ENCODE data around the gene CDHR2.
A peak's percentile ranks its signal among the peaks of the same experiment; 100 is the strongest.
"Not testable (repeated sequence)": the region's sequence is repeated elsewhere in the genome, so short reads cannot be mapped to it uniquely, and the experiment has no call there.

CDHR2 gene

DNA sequence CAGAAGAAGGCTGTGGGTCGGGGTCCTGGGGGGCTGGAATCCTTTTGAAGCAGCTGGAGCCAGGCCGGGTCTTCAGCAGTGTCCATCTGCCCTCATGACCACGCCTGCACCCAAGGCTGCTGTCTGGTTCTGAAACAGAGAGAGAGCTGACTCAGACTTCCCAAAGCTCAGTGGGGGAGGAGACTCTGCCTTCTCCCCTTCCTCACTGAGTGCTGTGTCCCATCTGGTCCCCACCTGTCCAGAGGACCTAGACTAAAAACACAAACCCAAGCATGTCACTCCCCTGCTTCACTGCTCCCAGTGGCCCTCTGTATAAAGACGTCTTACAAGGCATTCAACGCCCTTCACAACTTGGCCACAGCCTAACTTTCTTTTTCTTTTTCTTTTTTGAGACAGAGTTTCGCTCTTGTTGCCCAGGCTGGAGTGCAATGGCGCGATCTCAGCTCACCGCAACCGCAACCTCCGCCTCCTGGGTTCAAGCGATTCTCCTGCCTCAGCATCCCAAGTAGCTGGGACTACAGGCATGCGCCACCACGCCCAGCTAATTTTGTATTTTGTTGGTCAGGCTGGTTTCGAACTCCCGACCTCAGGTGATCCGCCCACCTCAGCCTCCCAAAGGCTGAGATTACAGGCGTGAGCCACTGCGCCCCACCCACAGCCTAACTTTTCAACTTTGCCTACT, 50.7 kb downstream of the CDHR2 start:
- not testable (repeated sequence) for DNase-seq

DNA sequence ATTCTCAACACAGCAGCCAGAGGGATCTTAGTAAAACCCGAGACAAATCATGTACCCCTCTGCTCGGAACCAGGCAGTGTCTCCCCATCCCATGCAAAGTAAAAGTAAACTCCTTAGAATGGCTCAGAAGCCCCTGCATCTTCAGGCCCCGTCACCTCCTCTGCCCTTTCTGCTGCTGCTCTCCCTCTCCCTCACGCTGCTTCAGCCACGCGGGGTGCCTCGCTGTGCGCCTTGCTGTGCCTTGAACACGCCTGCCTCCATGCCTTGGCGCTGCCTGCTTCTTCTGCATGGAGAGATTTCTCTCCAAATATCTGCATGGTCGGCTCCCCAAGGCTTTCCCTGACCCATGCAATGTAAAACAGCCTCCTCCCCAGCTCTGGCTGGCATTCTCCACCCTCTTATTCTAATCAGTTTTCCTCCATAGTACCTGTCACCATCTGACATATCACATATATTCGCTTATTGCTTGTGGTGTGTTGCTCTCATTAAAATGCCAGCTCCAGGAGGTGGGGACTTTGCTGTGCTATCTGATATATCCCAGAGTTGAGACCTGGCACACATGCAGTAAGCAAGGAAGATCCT, 52.9 kb downstream of the CDHR2 start:
- no peak for DNase-seq

DNA sequence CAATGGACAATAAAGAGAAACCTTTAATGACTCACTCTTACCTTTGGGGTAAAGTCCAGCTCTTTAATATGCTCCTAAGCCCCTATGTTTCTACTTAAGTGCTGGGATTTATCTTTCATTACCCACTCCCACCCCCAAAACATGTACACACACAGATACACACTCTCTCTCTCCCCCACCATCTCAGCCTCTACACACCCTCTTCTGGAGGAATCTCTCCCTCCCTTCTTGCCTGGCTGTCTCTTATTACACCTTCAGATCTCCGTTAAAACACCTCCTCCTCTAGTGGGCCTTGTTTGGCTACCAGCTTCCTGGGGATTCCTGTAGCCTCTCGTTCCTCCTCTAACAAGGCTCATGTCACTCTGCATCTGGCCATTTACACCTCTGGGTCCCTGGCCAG, 53.9 kb downstream of the CDHR2 start:
- no peak for DNase-seq

DNA sequence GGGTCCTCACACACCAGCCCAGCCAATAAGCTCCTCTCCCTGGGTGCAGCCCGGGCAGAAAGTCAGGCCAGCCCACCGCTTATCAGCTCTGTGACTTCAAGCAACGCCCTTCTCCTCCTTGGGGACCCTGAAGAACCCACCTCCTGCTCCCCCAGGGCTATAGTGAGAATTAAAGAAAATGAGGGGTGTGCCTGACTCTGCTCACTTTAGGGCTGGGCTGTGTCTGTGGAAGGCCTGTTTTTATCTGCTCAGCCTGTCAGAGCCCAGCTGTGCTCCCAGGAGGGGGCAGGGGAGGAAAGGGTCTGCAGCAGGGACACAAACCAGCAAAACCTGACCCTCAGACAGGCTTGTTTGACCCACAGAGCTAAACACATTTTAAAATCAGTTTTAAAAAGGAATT, 56.9 kb downstream of the CDHR2 start:
- no peak for DNase-seq

DNA sequence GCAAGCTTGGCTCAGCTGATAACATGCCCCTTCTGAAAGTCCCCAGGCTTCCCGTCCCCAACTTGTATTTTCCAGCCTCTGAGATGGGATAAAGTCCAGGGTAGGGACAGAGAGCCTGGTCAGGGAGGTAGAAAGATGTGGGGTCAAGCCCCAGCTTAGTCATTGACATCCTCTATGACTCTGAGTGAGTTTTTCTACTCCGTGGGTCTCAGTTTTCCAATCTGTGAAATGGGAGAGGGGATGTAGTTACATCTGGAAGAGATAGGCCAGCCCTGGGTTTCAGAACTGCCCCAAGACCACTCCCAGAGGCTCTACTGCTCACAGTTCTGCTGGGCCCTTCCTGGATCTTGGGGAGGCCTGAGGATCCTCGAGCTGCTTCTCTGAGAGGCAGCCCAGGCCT, 57.7 kb downstream of the CDHR2 start:
- no peak for DNase-seq

DNA sequence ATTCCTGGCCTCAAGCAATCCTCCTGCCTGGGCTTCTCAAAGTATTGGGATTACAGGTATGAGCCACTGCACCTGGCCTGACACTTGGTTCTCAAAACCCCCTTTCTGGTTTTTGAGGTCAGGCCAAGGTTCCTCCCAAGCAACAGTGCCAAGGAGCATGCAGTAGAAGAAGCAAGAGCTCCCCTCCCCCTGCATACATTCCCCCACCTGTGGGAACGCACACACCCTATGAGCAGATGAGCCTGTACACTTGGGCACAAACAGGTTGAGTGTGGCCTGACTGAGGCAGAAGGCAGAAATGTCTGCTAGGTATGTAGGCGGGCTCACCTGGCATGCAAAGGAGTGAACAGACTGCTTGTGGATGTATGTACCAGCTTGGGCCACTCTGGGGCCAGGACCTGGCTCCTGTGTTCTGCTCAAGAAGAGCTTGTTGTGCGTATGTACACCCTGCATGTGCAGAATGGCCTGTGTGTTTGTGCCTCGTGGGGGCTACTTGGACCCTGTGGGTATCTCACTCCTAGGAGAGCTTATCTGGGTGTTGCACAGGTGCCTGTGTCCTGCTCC, 59.1 kb downstream of the CDHR2 start:
- DNase-seq, result no peak

DNA sequence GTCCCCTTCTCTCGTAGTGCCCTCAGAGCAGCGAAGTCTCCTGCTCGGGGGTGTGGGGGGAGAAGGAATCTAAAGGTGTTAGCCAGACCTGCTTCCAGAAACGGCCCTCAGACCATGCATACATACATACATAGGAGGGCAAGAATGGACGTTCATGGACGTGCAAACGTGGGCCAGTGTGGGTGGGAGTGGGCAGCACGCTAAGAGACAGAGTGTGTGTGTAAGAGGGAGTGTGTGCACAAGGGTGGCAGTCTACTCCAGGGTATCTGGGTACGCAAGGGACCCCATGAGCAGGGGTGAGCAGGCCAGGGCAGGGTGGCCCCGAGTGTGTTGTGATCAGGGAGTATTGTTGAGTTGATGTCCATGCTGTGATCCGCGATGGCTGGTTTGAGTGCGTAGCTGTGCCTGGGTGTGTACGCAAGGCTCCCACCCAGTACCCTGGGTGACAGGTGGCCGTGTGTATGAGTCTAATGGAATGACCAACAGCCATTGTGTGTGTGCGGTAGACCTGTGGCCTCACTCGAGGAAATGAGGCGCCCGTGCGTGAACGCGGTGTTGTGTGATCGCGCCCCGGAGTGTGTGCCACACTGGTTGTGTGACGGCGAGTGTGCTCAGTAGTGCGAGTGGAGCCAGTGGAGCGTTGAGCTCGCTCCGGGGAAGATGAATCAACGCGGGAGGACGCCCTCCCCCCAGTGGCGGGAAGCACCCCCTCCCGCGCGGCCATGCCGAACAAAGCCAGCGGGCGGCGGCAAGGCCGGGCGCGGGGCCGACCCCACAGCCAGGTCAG, 60.0 kb downstream of the CDHR2 start:
- peak; percentile 18 for DNase-seq

DNA sequence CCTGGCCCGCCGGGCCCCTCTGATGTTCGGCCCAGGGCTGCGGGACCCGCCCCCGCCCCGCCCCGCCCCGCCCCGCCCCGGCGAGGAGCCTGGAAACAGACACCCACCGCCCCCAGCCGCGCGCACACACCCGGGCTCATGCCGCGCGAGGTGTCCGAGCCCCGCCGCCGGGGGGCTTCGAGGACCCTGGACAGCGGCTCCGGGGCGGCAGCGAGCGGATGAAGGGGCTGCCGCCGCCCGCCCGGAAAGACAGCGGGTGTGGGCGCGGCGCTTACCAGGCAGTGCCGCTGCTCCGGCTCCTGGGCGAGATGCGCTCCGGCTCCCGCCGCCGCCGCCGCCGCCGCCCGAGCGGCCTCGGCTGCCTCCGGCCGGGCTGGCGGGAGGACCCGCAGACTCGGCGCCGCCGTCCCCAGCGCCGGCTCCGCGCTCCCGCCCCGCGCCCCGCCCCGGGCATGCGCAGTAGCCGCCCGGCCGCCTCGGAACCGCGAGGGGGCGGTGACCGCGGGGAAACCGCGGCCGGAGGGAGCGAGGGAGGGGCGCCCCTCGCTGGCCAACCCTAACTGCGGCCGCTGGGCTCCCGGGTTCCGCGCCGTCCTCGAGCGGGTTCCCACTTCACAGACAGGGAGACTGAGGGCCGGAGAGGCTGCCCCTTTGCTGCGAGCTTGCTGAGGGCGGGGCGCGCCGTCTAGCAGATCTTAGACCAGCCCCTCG, 60.7 kb downstream of the CDHR2 start, which contains the start of gene GPRIN1:
TSS of gene GPRIN1 (minus strand) at position 433 of the 711 bp plus-strand sequence. CDS start 10,322 bp downstream, outside the sequence.
- peak; percentile 54 for DNase-seq

DNA sequence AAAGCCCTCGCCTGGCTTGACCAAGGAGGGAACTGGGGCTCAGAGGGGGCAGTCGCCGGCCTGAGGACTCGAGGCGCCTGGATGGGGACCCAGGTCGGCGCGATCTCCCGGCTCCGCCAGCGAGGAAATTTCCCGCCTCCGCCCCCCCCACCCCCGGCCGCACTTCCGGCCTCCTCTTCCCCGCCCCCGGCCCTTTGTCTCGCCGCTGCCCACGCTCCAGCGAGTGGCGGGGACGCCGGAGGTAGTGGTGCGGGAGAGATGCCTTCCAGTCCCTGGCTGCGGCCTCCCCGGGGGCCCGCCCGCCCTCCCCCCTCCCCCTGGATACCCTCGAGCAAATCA, 61.3 kb downstream of the CDHR2 start:
- no peak for DNase-seq

DNA sequence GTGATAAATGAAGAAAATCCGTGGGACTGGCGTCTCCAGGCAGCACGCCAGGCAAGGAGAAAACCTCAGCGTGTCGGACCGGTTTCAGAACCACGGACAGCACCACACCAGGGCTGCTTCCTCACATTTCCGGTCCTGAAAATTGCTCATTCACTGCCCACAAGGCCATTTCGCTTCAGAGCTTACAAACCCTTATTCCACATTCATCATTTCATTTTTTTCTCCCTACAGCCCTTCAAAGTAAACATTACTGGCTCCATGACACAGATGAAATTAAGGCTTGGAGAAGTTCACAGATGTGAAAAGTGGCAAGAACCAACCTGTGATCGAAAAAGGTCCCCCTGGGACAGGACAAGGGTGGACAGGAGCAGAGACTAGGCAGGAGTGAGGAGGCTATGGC, 62.3 kb downstream of the CDHR2 start:
- peak; percentile 57 for DNase-seq

DNA sequence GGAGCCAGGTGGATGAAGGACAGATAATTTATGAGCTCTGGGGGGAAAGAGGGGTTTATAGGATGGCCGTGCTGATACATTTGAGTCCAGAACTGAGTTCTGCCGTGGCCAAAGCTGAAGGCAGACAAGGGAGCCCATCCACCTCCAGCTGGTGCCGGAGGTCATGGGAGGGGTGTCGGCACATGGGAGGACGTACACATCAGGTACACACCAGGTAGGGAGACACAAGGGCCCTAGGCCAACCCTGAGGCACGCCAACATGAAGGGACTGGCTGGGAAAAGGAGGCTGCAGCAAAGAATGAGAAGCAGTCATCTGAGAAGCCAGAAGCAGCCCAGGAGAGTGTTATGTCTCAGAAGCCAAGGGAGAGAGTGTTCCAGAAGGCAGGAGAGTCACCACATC, 62.9 kb downstream of the CDHR2 start:
- DNase-seq, result no peak

DNA sequence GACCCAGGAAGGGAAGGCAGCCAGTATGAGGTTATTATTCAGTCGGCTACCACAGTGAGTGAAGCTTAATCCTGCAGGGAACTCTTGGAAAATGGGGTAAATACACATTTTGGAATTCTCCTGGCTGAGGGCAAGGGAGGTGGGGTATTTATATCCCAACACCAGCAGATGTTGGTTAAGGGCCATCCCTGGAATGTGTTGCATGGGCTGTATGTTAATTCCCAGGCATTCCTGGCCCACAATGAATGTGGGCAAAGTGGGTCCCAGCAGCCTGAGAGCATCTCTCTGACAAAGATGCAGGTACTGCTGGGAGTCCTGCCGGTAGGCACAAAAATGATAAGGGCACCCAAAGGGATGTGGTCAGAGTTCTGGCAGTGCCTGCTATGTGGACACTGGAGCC, 63.7 kb downstream of the CDHR2 start:
- DNase-seq, result no peak

DNA sequence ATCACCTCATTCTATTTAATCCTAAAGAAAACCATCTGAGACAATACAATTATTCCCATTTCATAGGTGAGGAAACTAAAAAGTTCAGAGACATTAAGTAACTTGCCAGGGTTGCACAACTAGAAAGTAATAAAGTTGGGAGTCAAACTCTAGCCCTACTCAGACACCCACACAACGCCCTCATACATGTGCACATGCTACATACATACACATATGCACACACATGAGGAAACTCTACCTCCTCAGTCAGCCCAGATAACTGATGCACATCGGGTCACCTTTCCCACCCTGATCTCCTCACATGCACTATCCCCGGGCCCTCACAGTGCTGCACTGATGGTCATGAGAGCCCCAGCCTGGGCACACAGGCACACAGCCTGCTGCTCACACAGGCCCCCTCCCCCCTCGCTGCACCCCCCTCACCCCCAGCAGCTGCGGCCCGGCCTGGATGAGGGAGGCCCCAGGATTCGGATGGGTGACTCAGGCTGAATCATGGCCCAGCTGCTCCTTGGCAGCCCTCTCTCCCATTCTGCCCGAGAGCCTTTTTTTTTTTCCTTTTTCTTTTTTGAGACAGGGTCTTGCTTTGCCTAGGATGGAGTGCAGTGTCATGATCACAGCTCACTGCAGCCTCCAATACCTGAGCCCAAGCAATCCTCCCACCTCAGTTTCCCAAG, 65.8 kb downstream of the CDHR2 start:
- no peak for DNase-seq

DNA sequence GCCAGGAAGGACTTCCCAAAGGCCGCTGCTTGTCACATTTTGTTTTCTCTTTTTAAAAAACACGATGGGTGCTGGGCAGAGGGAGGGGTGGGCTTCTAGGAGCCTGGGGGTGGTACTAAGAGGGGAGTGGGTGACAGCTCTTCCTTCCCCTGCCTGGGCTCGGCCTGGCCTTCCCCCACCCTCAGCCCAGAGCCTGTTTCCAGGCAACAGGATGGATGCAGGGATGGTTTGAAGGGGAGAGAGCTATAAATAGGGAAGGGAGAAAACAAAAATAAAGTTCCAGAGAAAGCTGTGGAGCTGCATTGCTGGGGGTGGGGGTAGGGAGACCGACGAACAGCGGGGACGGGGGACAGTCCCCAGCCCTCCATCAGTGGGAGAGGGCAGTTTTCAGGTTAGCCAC, 67.4 kb downstream of the CDHR2 start:
- no peak for DNase-seq

DNA sequence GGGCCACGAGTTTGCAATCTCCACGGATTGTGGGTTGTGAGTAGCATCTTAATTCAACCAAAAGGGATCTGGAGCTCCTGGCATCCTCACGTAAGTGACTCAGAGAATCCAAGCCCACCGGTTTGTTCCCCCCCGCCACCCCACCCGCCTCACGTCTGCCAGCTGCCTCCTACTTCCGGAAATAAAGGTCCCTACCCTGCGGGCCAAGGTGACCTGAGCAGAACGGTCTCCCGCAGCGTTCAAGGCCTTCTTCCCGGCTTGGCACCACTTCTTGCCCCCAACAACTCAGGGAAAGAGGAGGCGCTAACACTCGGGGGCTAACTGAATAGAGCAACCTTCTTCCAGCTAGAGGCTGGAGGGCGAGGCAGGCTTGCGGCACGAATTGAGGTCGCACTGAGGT, 69.6 kb downstream of the CDHR2 start:
- no peak for DNase-seq

DNA sequence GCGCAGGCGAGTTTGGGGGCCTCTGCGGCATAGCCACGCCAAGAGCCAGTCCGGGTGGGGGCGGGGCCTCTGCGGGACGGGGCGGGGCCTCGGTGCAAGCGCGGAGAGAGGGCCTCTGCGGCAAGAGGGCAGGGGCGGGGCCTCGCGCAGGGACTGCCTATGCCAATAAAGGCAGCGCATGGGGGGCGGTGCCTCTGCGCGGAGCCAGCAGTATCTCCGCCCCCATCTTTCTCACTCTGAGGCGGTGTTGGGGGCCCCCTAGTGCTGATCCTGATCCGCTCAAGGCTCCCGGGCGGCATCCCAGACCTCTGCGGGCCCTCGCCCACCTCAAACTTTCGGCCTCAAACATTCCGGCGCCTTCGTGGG, 70.0 kb downstream of the CDHR2 start:
- peak; percentile 84 for DNase-seq

DNA sequence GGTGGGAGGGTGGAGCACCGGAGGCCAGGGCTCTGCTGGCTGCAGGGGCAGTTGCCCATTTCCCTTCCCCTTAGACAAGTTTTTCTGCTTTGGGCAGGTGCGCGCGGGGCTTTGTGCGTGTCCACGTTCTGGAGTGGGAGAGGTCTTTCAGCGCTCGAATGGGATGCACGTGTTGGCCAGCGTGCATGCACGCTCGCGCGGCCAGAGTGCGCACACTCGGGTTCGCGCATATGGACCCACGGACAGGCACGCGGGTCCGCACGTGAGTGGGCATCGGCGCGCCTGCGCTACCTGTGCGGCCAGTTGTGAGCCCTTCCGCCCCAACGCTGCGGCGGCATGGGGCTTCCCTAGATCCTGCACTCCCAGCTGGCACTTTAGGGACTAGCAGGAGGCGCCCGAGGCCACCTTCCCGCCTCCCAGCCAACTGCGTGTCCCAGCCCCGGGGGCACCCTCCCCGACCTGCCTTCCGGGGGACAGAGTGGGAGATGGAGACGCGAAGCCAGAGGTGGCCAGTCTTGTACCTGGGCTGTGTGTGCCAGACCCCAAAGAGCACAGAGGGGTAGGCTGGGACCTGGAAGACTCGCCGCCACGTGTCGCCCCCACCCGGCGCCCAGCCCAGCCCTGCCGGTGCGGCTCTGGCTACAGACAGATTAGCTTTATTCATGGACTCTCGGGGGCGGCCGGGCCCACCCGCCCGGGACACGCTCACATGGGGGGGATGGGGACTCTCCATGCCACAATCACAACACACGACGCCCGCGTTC, 70.6 kb downstream of the CDHR2 start:
- no peak for DNase-seq

DNA sequence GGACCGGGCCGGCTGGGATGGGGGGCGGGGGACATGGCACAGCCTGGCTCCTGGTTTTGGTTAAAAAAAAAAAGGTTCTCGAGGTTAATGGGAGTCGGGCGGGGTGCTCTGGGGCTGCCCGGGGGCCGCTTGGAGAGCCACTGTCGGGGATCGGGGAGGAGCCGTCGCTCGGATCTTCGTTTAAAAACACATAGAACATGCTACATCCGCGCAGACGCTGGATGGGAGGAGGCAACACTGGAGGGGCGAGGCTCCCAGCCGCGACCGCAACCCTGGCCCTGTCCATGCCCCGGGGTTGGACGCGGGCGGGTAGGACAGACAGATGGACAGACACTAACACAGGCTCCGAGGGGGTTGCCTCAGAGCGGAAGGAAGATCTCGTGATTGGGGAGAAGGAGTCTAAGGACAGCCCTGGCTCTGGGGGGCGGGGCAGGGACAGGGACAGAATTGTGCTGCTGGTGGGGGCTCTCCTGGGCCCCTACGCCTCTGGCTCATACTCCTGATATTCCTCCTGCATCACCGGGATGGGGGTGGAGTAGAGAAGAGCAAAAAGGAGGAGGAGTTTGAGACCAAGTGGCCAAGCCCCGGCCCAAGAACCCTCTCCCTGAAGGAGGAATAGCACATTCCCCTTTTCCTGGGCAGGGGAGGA, 71.3 kb downstream of the CDHR2 start:
- no peak for DNase-seq

DNA sequence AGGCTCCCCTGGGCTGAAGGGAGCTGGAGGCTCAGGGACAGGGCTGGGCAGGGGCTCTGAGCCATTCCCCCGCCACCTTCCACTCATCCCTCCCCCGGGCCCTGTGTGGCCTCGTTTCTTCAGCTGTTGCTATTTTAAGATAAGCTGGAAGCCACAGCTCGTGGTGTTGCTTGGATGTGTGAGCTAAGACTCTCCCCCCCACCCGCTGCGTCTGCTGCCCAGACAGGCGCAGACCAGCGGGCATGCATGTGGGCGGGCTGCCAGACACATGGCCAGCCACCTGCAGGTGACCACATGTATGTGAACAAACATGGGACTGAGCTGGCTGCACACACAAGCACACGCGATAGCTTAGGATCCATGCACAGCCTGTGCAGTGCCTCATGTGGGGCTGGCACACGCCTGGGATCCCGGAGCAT, 72.5 kb downstream of the CDHR2 start:
- no peak for DNase-seq

DNA sequence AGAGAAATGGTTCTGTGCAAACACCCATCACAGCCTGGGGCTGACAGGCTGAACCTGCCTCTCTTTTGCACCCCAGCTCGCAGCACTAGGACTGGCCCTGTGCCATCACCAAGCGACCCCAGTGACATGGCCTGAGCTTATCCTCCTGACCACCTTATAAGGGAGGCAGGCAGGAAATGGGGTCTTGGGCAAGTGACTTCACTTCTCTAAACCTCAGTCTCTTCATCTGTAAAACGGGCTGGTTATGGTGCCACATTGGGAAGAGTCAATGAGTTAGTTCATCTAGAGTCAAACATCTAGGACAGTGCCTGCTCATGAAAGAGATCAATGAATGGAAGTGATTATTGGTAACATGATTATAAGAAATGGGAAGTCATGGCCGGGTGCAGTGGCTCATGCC, 75.0 kb downstream of the CDHR2 start:
- DNase-seq, result no peak

DNA sequence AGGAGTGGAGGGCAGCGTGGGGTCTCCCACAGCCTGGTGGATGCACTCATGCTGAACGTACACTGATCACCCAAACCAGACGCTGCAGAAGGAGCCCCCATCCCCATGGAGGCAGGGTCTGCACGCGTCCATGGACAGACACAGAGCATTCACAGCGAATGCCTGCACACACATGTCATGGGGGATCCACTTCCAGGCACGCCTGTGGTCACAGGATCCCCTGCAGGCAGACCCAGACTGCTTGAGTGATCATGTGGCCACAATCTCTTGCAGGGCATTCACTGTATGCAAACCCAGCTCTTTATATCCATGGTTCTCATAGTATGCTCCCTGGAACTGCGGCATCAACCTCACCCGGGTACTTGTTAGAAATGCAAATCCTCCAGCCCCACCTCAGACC, 75.8 kb downstream of the CDHR2 start:
- DNase-seq, result no peak
